RWPE2 (cell line): ENCODE measurements around the gene CACFD1.

Source experiments
- ATAC-seq: fragments of 200-7000 bp; cut with Tn5 transposase; 3 replicates; pipeline ENCODE4 v1.9.1; 2021; ENCODE audit warnings: low read depth
- DNase-seq: peaks from one replicate; pipeline ENCODE4 v3.0.0-alpha.2; 2020; ENCODE audit warnings: low spot score
- H3K27ac ChIP-seq: fragments of 450-650 bp; 2 replicates; pipeline ENCODE4 v1.5.1; 2017; ENCODE audit warnings: mild to moderate bottlenecking; ENCODE audit not compliant: poor library complexity, severe bottlenecking
- H3K27me3 ChIP-seq: fragments of 250-450 bp; sonication (Bioruptor Pico); 2 replicates; pipeline ENCODE4 v1.5.1; 2021; ENCODE audit warnings: mild to moderate bottlenecking, moderate library complexity; ENCODE audit not compliant: insufficient read depth, poor library complexity, severe bottlenecking
- H3K36me3 ChIP-seq: fragments of 250-450 bp; sonication (Bioruptor Pico); 2 replicates; pipeline ENCODE4 v1.5.1; 2020; ENCODE audit warnings: low read depth, mild to moderate bottlenecking, moderate library complexity
- H3K4me1 ChIP-seq: fragments of 250-450 bp; sonication (Bioruptor Pico); 2 replicates; pipeline ENCODE4 v1.5.1; 2021; ENCODE audit warnings: mild to moderate bottlenecking, moderate library complexity; ENCODE audit not compliant: insufficient read depth, poor library complexity, severe bottlenecking
- H3K4me3 ChIP-seq: fragments of 250-450 bp; sonication (Bioruptor Pico); 2 replicates; pipeline ENCODE4 v1.5.1; 2021; ENCODE audit warnings: mild to moderate bottlenecking, moderate library complexity; ENCODE audit not compliant: severe bottlenecking
- H3K9me3 ChIP-seq: fragments of 250-450 bp; sonication (Bioruptor Pico); 2 replicates; pipeline ENCODE4 v1.5.1; 2021; ENCODE audit warnings: mild to moderate bottlenecking, moderate library complexity; ENCODE audit not compliant: severe bottlenecking
- CTCF ChIP-seq: fragments of 450-650 bp; IDR thresholded peaks from one replicate; pipeline ENCODE4 v1.5.1; 2017; ENCODE audit warnings: mild to moderate bottlenecking, moderate library complexity; ENCODE audit not compliant: poor library complexity, severe bottlenecking

Gene CACFD1

GRCh38 chr9:133495327-133496293 is 35.8 kb downstream of the CACFD1 start:
- Histone ChIP-seq H3K4me1 (no peaks in the 10 kb centered on the region), H3K36me3 (no peaks in the 10 kb centered on the region), H3K27me3 (no peaks in the 10 kb centered on the region), H3K27ac (no peak overlapping the region), H3K4me3 (no peak overlapping the region), H3K9me3 (no peaks in the 10 kb centered on the region)
- no peak for ATAC-seq
- no peak for DNase-seq
- TF ChIP-seq CTCF, result no peak

GRCh38 chr9:133496861-133497842 is 37.4 kb downstream of the CACFD1 start:
- no peak for TF ChIP-seq CTCF
- Histone ChIP-seq H3K27me3 (no peaks in the 10 kb centered on the region), H3K4me3 (no peak overlapping the region), H3K36me3 (no peaks in the 10 kb centered on the region), H3K27ac (no peak overlapping the region), H3K4me1 (no peaks in the 10 kb centered on the region), H3K9me3 (peaks cover 4% of the 10 kb centered on the region)
- DNase-seq (no peak), ATAC-seq (no peak)

DNA sequence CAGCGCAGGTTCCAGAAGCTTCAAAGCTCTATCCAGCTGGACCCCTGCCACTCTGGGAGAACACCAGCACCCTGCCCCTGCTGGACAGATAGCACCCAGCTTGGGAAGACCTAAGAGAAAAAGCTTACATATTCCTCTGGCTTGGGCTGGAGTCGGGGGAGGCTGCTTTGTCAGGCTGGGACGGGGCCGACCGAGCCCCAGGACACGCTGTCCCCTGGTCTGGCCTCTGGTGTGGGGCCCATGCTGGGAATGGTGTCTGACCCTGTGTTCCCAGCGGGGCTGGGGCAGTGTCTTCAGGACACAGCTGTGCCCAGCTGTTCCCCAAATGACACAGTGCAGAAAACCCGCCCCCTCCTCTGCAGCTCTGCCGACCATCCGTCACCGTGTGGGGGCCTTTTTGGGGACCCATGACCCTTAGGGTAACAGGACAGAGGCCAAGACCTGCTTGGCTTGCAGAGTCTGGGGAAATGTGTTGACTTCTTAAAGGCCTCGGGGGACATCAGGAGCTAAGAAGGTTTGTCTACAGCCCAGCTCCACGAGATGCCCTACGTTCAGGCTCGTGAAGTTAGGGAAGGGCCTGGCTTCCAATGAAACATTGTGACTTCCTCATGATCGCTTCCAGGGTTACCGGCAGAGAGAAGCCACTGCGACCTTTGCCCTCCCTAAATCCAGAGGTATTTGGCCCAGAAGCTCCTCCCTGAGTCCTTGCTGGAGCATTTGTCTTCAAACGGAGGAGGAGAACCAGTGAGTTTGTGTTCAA is 39.5 kb downstream of the CACFD1 start:
- H3K4me3 ChIP-seq, result no peak overlapping the region
- H3K9me3 ChIP-seq, result peaks cover 8% of the 10 kb centered on the region
- no peak for TF ChIP-seq CTCF
- no peaks in the 10 kb centered on the region for H3K36me3 ChIP-seq
- ATAC-seq, result no peak
- no peak overlapping the region for H3K27ac ChIP-seq
- no peaks in the 10 kb centered on the region for H3K4me1 ChIP-seq
- no peaks in the 10 kb centered on the region for H3K27me3 ChIP-seq
- no peak for DNase-seq

- TF ChIP-seq CTCF, result no peak
- Histone ChIP-seq H3K36me3 (no peaks in the 10 kb centered on the region), H3K9me3 (peaks cover 8% of the 10 kb centered on the region), H3K27ac (no peak overlapping the region), H3K4me3 (no peak overlapping the region), H3K27me3 (no peaks in the 10 kb centered on the region), H3K4me1 (no peaks in the 10 kb centered on the region)
- ATAC-seq (no peak), DNase-seq (no peak)
Observed at GRCh38 chr9:133499892-133500270, 40.1 kb downstream of the CACFD1 start.
